HUES64 (cell line): ENCODE results near the gene SERINC5.
A peak's percentile ranks its signal among the peaks of the same experiment; 100 is the strongest.

Experiments used
- H3K27ac ChIP-seq: 2 replicates; pipeline ENCODE4 v1.7.0; 2013; ENCODE audit warnings: low read depth, low read length, inconsistent platforms
- H3K27me3 ChIP-seq: 2 replicates; pipeline ENCODE4 v1.6.1; 2013; ENCODE audit warnings: mild to moderate bottlenecking, low read length; ENCODE audit not compliant: insufficient read depth
- H3K36me3 ChIP-seq: 2 replicates; pipeline ENCODE4 v1.6.1; 2013; ENCODE audit warnings: mild to moderate bottlenecking, low read length; ENCODE audit not compliant: insufficient read depth
- H3K4me1 ChIP-seq: 2 replicates; pipeline ENCODE4 v1.6.1; 2013; ENCODE audit warnings: mild to moderate bottlenecking, low read length, moderate library complexity; ENCODE audit not compliant: insufficient read depth
- H3K4me3 ChIP-seq: 2 replicates; pipeline ENCODE4 v1.5.1; 2013; ENCODE audit warnings: mild to moderate bottlenecking, low read length, moderate library complexity
- H3K9ac ChIP-seq: 2 replicates; pipeline ENCODE4 v1.6.1; 2013; ENCODE audit warnings: mild to moderate bottlenecking, low read depth, low read length
- H3K9me3 ChIP-seq: 2 replicates; pipeline ENCODE4 v1.6.1; 2013; ENCODE audit warnings: low read depth, low read length; ENCODE audit not compliant: insufficient read depth
- WGBS: fragments of 150-250, 120-280 bp; methylation state at CpG from one replicate; pipeline ENCODE4 v1.1.7; 2013; ENCODE audit warnings: missing lambda C conversion rate; 5-methylcytosine and 5-hydroxymethylcytosine counted together

SERINC5 gene

GRCh38 chr5:80254767-80255430 lies 949 bp downstream of the SERINC5 start:
- 0 out of 2 replicates have a peak, but pooled peaks cover 3% of the 10 kb centered on the region for H3K36me3 ChIP-seq
- peaks cover 41% of the 10 kb centered on the region for H3K4me1 ChIP-seq
- H3K4me3 ChIP-seq, result peak overlapping the region; percentile 83
- peak overlapping the region; percentile 66 for H3K9ac ChIP-seq
- WGBS, result 2% methylated on average over 23 of the region's 23 CpGs
- no peaks in the 10 kb centered on the region for H3K9me3 ChIP-seq
- no peaks in the 10 kb centered on the region for H3K27me3 ChIP-seq
- H3K27ac ChIP-seq, result no peak overlapping the region

GRCh38 chr5:80251636-80252035 lies 4.2 kb downstream of the SERINC5 start:
- H3K4me3 ChIP-seq, result no peak overlapping the region
- peaks cover 57% of the 10 kb centered on the region for H3K4me1 ChIP-seq
- H3K36me3 ChIP-seq, result peaks cover 3% of the 10 kb centered on the region; the same call in 1 of the 2 replicates
- H3K9me3 ChIP-seq, result no peaks in the 10 kb centered on the region
- 93% methylated on average over 8 of the region's 8 CpGs for WGBS
- H3K27ac ChIP-seq, result no peak overlapping the region
- H3K27me3 ChIP-seq, result no peaks in the 10 kb centered on the region
- H3K9ac ChIP-seq, result no peak overlapping the region

GRCh38 chr5:80250801-80251200 lies 5.0 kb downstream of the SERINC5 start:
- Histone ChIP-seq H3K27ac (no peak overlapping the region), H3K9me3 (no peaks in the 10 kb centered on the region)

GRCh38 chr5:80249901-80250300 lies 5.9 kb downstream of the SERINC5 start:
- Histone ChIP-seq H3K27ac (no peak overlapping the region), H3K9ac (no peak overlapping the region), H3K9me3 (no peaks in the 10 kb centered on the region), H3K4me3 (no peak overlapping the region), H3K27me3 (no peaks in the 10 kb centered on the region), H3K4me1 (peaks cover 73% of the 10 kb centered on the region), H3K36me3 (peaks cover 4% of the 10 kb centered on the region)
- WGBS, result 91% methylated on average over 1 of the region's 1 CpG

More at GRCh38 chr5:80250801-80251200, 5.0 kb downstream of the SERINC5 start:
- H3K4me1 ChIP-seq, result peaks cover 64% of the 10 kb centered on the region
- no peak overlapping the region for H3K4me3 ChIP-seq
- 73% methylated on average over 7 of the region's 7 CpGs for WGBS
- no peaks in the 10 kb centered on the region for H3K27me3 ChIP-seq
- H3K9ac ChIP-seq, result no peak overlapping the region
- peaks cover 3% of the 10 kb centered on the region; the same call in 1 of the 2 replicates for H3K36me3 ChIP-seq

GRCh38 chr5:80248378-80248777 lies 7.5 kb downstream of the SERINC5 start:
- Histone ChIP-seq H3K27me3 (no peaks in the 10 kb centered on the region), H3K4me1 (peaks cover 63% of the 10 kb centered on the region), H3K9ac (no peak overlapping the region), H3K4me3 (no peak overlapping the region), H3K27ac (peak overlapping the region; percentile 21; the same call in 1 of the 2 replicates), H3K9me3 (peaks cover under 1% of the 10 kb centered on the region), H3K36me3 (peaks cover 4% of the 10 kb centered on the region)
- 98% methylated on average over 2 of the region's 2 CpGs for WGBS

GRCh38 chr5:80246995-80247729 lies 8.7 kb downstream of the SERINC5 start:
- H3K27ac ChIP-seq, result peak overlapping the region; percentile 89
- peaks cover 9% of the 10 kb centered on the region for H3K9me3 ChIP-seq
- peaks cover 14% of the 10 kb centered on the region for H3K36me3 ChIP-seq
- peaks cover 51% of the 10 kb centered on the region for H3K4me1 ChIP-seq
- WGBS, result 11% methylated on average over 6 of the region's 6 CpGs
- H3K27me3 ChIP-seq, result no peaks in the 10 kb centered on the region
- peak overlapping the region; percentile 51; the same call in 1 of the 2 replicates for H3K9ac ChIP-seq
- H3K4me3 ChIP-seq, result peak overlapping the region; percentile 29

GRCh38 chr5:80246001-80246758 lies 9.7 kb downstream of the SERINC5 start:
- Histone ChIP-seq H3K9me3 (peaks cover 13% of the 10 kb centered on the region), H3K4me1 (peaks cover 49% of the 10 kb centered on the region), H3K4me3 (peak overlapping the region; percentile 29), H3K9ac (peak overlapping the region; percentile 51), H3K36me3 (peaks cover 22% of the 10 kb centered on the region), H3K27me3 (no peaks in the 10 kb centered on the region), H3K27ac (peak overlapping the region; percentile 89)
- WGBS, result 44% methylated on average over 1 of the region's 2 CpGs

- Histone ChIP-seq H3K9me3 (peaks cover 13% of the 10 kb centered on the region), H3K27me3 (no peaks in the 10 kb centered on the region), H3K4me1 (peaks cover 55% of the 10 kb centered on the region), H3K9ac (no peak overlapping the region), H3K27ac (no peak overlapping the region), H3K4me3 (no peak overlapping the region), H3K36me3 (peaks cover 30% of the 10 kb centered on the region)
- WGBS, result 100% methylated on average over 1 of the region's 1 CpG
Observed at GRCh38 chr5:80243567-80243966, 12.3 kb downstream of the SERINC5 start.

- H3K9ac ChIP-seq, result no peak overlapping the region
- no peak overlapping the region for H3K27ac ChIP-seq
- peaks cover 58% of the 10 kb centered on the region for H3K4me1 ChIP-seq
- H3K36me3 ChIP-seq, result peaks cover 30% of the 10 kb centered on the region
- WGBS, result 92% methylated on average over 3 of the region's 3 CpGs
- no peak overlapping the region for H3K4me3 ChIP-seq
- H3K9me3 ChIP-seq, result peaks cover 13% of the 10 kb centered on the region
- H3K27me3 ChIP-seq, result no peaks in the 10 kb centered on the region
Observed at GRCh38 chr5:80242849-80243248, 13.0 kb downstream of the SERINC5 start.

- Histone ChIP-seq H3K9ac (no peak overlapping the region), H3K4me3 (no peak overlapping the region), H3K9me3 (peaks cover 13% of the 10 kb centered on the region), H3K27me3 (no peaks in the 10 kb centered on the region), H3K36me3 (peaks cover 30% of the 10 kb centered on the region), H3K4me1 (peaks cover 35% of the 10 kb centered on the region), H3K27ac (no peak overlapping the region)
- WGBS, result 93% methylated on average over 6 of the region's 8 CpGs
Observed at GRCh38 chr5:80240368-80240986, 15.4 kb downstream of the SERINC5 start.
